ENCODE data around the gene PLAC1. TPM values are rescaled to one million over a fixed set of nuclear protein-coding genes. Genes with fewer than 3 reads are reported as not detected.

PLAC1 gene
- total RNA-seq, 1 experiment from 2014 or later: not detected

- TF ChIP-seq AR (CRISPR knock-in tag; IDR thresholded peaks at IDR 0.05) (no peak), ZNF512 (CRISPR knock-in tag; IDR thresholded peaks at IDR 0.05; ENCODE audit: borderline replicate concordance) (no peak), ZSCAN18 (CRISPR knock-in tag; IDR thresholded peaks at IDR 0.05) (no peak), HMGA2 (CRISPR knock-in tag; IDR thresholded peaks at IDR 0.05) (no peak), ATF2 (CRISPR knock-in tag; IDR thresholded peaks at IDR 0.05; ENCODE audit: borderline replicate concordance, low read depth) (no peak)
Measured at GRCh38 chrX:134529481-134529880, 128.8 kb downstream of the PLAC1 start (continued).

GRCh38 chrX:134528960-134529359 lies 129.3 kb downstream of the PLAC1 start:
- CTCF ChIA-PET: interaction anchor here (1.1 to 1.3 kb wide), 2 partner anchors 8 to 235 kb away, joined by 3 to 5 read pairs; no protein-coding TSS in a partner anchor
- H3K4me1 Mint-ChIP-seq: peaks cover 23% of the 10 kb centered on the region
- H3K9me3 Mint-ChIP-seq: no peaks in the 10 kb centered on the region
- no peak overlapping the region for H3K27ac Mint-ChIP-seq
- TF ChIP-seq NR3C1 (CRISPR knock-in tag; conservative IDR thresholded peaks at IDR 0.05; ENCODE audit: low read depth): no peak
- TF ChIP-seq ZBTB43 (CRISPR knock-in tag; IDR thresholded peaks at IDR 0.05): no peak
- no peak for TF ChIP-seq AFF4 (CRISPR knock-in tag; IDR thresholded peaks at IDR 0.05; ENCODE audit: borderline replicate concordance)
- no peak for TF ChIP-seq FOXJ3 (CRISPR knock-in tag; IDR thresholded peaks at IDR 0.05; ENCODE audit: borderline replicate concordance)
- no peak for TF ChIP-seq USF2 (CRISPR knock-in tag; IDR thresholded peaks at IDR 0.05)
- TF ChIP-seq TP53 (CRISPR knock-in tag; IDR thresholded peaks at IDR 0.05): no peak
- no peak for TF ChIP-seq PRRX2 (CRISPR knock-in tag; IDR thresholded peaks at IDR 0.05)
- no peak for TF ChIP-seq GTF2I (CRISPR knock-in tag; conservative IDR thresholded peaks at IDR 0.05)
- TF ChIP-seq HMGA2 (CRISPR knock-in tag; IDR thresholded peaks at IDR 0.05): no peak
- TF ChIP-seq CDX4 (CRISPR knock-in tag; IDR thresholded peaks at IDR 0.05; ENCODE audit: borderline replicate concordance): no peak
- no peak for TF ChIP-seq IRF2 (CRISPR knock-in tag; IDR thresholded peaks at IDR 0.05; ENCODE audit: borderline replicate concordance, low read depth)
- TF ChIP-seq RELA (CRISPR knock-in tag; IDR thresholded peaks at IDR 0.05; ENCODE audit: borderline replicate concordance): no peak
- TF ChIP-seq ZNF396 (CRISPR knock-in tag; IDR thresholded peaks at IDR 0.05; ENCODE audit: borderline replicate concordance): no peak
- H3K4me3 Mint-ChIP-seq: no peak overlapping the region
- POLR2A ChIA-PET: no interaction called here
- DNase-seq (ENCODE audit: low spot score): no peak
- H3K27me3 Mint-ChIP-seq (ENCODE audit: low read depth): peaks cover 4% of the 10 kb centered on the region; the same call in 1 of the 2 replicates
- no peaks in the 10 kb centered on the region for H3K36me3 Mint-ChIP-seq
- ATAC-seq: no peak

Data from WTC11 (cell line).